ENCODE results near the gene ATP9B. TPM values are rescaled to one million over a fixed set of nuclear protein-coding genes. Genes with fewer than 3 reads are reported as not detected.

The ATP9B gene
- total RNA-seq, 1 experiment from 2014 or later: 17.9 TPM

DNA sequence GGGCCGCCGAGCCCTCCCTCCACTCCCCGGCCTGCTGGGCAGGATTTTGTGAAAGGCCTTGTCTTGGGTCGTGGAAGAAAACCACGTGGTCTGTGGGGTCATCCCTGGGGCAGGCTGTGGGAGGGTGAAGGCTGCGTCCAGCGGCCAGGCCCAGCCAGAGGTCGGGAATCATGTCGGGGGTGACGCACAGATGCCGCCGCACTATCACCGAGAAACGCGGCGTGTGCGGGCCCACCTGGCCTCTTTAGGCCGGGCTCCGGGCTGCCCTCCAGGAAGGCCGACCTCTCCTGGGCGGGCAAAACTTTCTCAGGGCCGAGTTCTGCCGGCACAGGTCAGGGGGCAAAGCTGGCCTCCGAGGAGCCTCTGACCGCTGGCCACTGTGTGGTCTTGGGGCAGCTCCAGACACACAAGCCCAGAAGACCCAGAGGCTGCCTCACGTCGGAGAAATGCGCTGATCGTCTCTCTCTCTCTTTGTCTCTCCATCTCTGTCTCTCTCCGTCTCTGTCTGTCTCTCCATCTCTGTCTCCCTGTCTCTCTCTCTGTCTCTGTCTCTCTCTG, 354.9 kb downstream of the ATP9B start:
- ChIA-PET CTCF (no interaction called here), POLR2A (ENCODE audit: low non-redundant PET) (no interaction called here)
- Histone ChIP-seq H3K9me3 (ENCODE audit: low read depth, low read length, poor library complexity, severe bottlenecking) (no peaks in the 10 kb centered on the region), H3K4me1 (ENCODE audit: insufficient read depth, low read length, poor library complexity, severe bottlenecking) (peaks cover 7% of the 10 kb centered on the region), H3K27me3 (replicated peaks; ENCODE audit: insufficient read depth, low read depth, low read length, poor library complexity) (no peaks in the 10 kb centered on the region), H3K4me3 (ENCODE audit: low read depth, low read length, poor library complexity, severe bottlenecking) (no peak overlapping the region), H3K36me3 (ENCODE audit: insufficient read depth, low read length, poor library complexity, severe bottlenecking) (no peaks in the 10 kb centered on the region), H3K27ac (ENCODE audit: low read depth, low read length, poor library complexity, severe bottlenecking) (no peak overlapping the region)
- no peak for DNase-seq (ENCODE audit: low spot score)
- TF ChIP-seq, protein P1, sequence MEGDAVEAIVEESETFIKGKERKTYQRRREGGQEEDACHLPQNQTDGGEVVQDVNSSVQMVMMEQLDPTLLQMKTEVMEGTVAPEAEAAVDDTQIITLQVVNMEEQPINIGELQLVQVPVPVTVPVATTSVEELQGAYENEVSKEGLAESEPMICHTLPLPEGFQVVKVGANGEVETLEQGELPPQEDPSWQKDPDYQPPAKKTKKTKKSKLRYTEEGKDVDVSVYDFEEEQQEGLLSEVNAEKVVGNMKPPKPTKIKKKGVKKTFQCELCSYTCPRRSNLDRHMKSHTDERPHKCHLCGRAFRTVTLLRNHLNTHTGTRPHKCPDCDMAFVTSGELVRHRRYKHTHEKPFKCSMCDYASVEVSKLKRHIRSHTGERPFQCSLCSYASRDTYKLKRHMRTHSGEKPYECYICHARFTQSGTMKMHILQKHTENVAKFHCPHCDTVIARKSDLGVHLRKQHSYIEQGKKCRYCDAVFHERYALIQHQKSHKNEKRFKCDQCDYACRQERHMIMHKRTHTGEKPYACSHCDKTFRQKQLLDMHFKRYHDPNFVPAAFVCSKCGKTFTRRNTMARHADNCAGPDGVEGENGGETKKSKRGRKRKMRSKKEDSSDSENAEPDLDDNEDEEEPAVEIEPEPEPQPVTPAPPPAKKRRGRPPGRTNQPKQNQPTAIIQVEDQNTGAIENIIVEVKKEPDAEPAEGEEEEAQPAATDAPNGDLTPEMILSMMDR (conservative IDR thresholded peaks at IDR 0.05; ENCODE audit: low read depth, low read length): no peak
- TF ChIP-seq EZH2 (IDR thresholded peaks at IDR 0.05; ENCODE audit: borderline replicate concordance, low read depth, low read length, poor library complexity, severe bottlenecking): no peak
- BruUV-seq (replicated peaks): no TSS peak
- intact Hi-C loops (cut with micrococcal nuclease; ENCODE audit: unreplicated experiment): no loop called here

DNA sequence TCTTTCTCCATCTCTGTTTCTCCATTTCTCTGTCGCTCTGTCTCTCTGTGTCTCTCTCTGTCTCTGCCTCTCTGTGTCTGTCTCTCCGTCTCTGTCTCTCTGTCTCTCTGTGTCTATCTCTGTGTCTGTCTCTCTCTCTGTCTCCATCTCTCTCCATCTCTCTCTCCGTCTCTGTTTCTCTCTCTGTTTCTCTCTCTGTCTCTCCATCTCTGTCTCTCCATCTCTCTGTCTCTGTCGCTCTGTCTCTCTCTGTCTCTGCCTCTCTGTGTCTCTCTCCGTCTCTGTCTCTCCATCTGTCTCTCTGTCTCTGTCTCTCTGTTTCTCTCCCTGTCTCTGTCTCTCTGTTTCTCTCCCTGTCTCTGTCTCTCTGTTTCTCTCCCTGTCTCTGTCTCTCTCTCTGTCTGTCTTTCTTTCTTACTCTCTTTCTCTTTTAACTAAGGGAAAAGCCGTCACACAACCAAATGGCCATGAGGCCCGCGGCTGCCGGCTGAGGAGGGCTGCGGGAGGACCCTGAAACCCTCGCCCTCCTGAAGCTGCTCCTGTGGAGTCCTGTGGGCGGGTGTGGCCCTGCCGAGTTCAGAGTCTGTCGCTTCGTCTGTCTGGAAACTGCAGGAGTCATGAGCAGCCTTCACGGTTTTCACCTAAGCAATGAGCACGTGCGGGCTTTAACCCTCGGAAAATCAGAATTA, 355.8 kb downstream of the ATP9B start:
- peaks cover 7% of the 10 kb centered on the region for H3K4me1 ChIP-seq (ENCODE audit: insufficient read depth, low read length, poor library complexity, severe bottlenecking)
- H3K36me3 ChIP-seq (ENCODE audit: insufficient read depth, low read length, poor library complexity, severe bottlenecking): no peaks in the 10 kb centered on the region
- DNase-seq (ENCODE audit: low spot score): no peak
- no peaks in the 10 kb centered on the region for H3K9me3 ChIP-seq (ENCODE audit: low read depth, low read length, poor library complexity, severe bottlenecking)
- H3K4me3 ChIP-seq (ENCODE audit: low read depth, low read length, poor library complexity, severe bottlenecking): no peak overlapping the region
- H3K27me3 ChIP-seq (replicated peaks; ENCODE audit: insufficient read depth, low read depth, low read length, poor library complexity): no peaks in the 10 kb centered on the region
- intact Hi-C loops (cut with micrococcal nuclease; ENCODE audit: unreplicated experiment): no loop called here
- no TSS peak for BruUV-seq (replicated peaks)
- POLR2A ChIA-PET (ENCODE audit: low non-redundant PET): no interaction called here
- no peak overlapping the region for H3K27ac ChIP-seq (ENCODE audit: low read depth, low read length, poor library complexity, severe bottlenecking)
- TF ChIP-seq EZH2 (IDR thresholded peaks at IDR 0.05; ENCODE audit: borderline replicate concordance, low read depth, low read length, poor library complexity, severe bottlenecking): no peak
- TF ChIP-seq, protein P1 (conservative IDR thresholded peaks at IDR 0.05; ENCODE audit: low read depth, low read length): no peak
- CTCF ChIA-PET: no interaction called here

DNA sequence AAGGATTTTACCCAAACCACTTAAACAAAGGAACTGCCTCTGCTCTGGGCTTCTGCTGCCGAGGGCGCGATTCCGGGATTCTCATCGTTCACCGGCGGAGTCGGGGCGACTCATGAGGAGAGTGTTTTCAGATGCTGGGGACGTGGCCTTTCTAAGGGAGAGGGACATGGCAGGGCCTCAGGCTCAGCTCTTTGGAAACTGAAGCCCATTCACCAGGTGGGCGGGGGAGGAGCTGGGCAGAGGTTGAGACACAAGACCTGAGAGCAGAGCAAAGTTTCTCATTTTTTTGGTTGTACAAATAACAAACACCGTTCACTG, 356.3 kb downstream of the ATP9B start:
- Histone ChIP-seq H3K4me1 (ENCODE audit: insufficient read depth, low read length, poor library complexity, severe bottlenecking) (peaks cover 7% of the 10 kb centered on the region), H3K4me3 (ENCODE audit: low read depth, low read length, poor library complexity, severe bottlenecking) (no peak overlapping the region), H3K27me3 (replicated peaks; ENCODE audit: insufficient read depth, low read depth, low read length, poor library complexity) (no peaks in the 10 kb centered on the region), H3K36me3 (ENCODE audit: insufficient read depth, low read length, poor library complexity, severe bottlenecking) (no peaks in the 10 kb centered on the region), H3K9me3 (ENCODE audit: low read depth, low read length, poor library complexity, severe bottlenecking) (no peaks in the 10 kb centered on the region), H3K27ac (ENCODE audit: low read depth, low read length, poor library complexity, severe bottlenecking) (no peak overlapping the region)
- TF ChIP-seq EZH2 (IDR thresholded peaks at IDR 0.05; ENCODE audit: borderline replicate concordance, low read depth, low read length, poor library complexity, severe bottlenecking): no peak
- TF ChIP-seq, protein P1 (conservative IDR thresholded peaks at IDR 0.05; ENCODE audit: low read depth, low read length): no peak
- CTCF ChIA-PET: no interaction called here
- no TSS peak for BruUV-seq (replicated peaks)
- POLR2A ChIA-PET (ENCODE audit: low non-redundant PET): no interaction called here
- no peak for DNase-seq (ENCODE audit: low spot score)
- intact Hi-C loops (cut with micrococcal nuclease; ENCODE audit: unreplicated experiment): no loop called here

Data from A673 (cell line).